UCSD-AML1 (cell line): ENCODE results near the gene SFXN1.

Source experiments
- DNase-seq: peaks from one replicate; lab custom pipeline; 2025; ENCODE audit not compliant: unreplicated experiment; lab: John Stamatoyannopoulos, UW

SFXN1 gene

DNA sequence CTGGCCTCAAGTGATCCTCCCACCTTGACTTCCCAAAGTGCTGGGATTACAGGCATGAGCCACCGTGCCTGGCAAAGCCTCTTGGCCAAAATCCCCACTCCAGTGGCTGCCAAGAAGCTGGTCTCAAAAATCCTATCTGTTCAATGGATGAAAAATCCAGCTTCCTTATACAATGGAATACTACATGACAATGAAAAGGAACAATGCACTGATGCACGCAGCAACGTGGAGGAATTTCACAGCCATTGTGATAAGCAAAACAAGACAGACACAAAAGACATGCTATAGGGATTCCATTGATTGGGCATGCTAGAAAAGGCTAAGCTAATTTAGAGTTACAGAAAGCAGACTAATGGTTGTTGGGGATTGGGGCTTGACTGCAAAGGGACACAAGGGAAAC, 13.1 kb upstream of the SFXN1 start:
- no peak for DNase-seq

DNA sequence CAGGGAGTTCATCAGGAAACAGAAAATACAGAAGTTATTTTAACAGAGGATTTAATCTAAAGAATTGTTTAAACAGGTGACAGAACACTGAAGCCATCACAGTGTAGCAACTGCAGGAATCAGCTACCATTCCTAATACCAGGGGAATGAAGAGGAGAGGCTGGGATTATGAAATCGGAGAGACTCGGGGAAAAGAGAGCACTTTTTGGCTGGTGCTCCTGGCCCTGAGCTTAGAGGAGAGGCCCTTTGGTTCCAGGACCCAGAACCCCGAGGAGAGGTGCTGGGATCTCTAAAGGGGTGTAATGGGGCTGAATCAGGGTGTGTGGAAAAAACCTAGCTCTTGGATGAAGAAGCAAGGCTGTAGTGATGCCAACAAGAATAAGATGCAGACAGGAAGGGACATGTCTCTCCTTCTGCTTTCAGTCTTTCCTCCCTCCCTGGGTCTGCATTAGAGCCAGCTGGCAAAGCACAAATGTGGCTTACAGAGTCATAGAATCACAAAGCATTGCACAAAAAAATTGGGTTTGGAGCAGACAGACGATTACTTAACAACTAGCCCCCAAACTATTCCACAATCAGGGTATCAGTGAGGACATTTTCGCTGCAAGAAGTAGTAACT, 11.6 kb upstream of the SFXN1 start:
- no peak for DNase-seq

DNA sequence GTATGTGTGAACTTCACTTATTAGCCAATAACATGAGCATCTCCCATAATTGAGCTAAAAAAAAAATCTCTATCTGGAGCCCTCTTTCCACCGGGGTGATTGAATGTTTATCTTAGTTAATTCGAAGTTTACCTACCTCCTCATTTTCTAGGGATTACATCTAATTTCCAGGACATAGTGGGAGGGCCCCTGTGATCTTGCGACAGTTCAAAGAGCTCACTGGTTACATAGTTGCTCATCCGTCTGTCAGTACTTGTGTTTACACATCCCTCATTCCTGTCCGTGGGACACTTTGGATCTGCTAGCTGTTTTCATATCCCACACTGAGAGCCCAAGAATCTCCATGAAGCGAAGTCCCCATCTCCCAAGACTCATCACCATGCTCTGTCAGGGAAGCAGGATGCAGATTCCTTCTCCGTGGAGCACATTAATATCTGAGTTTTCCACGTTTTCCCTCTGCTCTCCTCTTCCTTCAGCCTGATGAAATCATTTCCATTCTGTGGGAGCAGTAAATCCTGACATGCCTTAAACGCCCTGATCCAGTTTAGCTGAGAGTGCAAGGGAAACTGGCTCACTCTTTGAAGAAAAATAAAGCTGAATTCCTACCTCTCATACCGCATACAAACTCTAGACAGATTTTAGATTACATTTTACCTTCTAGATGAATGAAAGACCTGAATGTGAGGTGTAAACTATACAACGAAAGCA, 10.2 kb upstream of the SFXN1 start:
- DNase-seq: no peak

DNA sequence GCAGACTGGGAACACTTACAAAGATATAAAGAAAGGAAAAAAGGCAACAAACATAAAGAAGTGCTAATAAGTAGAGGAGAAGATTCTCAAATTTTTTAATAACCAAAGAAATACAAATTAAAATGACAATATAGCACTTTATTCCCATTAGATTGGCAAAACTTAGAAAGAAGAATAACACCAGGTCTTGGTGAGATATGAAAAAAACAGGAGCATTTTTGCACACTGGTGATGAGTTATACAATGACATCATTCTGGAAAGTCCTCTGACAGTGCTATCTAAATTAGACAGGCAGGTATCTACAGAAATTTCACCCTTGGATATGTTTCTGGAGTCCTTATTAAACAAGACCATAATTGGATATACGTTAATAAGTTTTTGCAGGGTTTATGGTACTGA, 9.5 kb upstream of the SFXN1 start:
- no peak for DNase-seq

DNA sequence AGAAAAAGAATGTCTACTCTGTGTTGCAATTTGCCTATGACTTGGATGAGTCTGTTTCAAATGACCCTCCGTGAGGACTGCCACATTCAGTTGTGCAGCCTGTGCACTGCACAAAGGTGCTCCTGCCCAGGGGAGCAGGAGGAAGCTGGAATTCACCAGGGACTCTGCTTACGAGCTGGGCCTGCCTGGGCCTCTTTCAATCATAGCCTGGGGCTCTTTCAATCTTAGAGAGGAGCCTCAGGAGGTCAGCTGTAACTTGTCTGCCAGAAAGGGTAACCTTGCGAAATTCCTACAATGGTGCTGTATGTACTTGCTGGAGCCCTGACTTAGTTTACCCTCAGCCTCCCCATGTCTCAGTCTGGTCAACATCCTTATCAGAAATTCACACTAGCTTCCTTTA, 8.4 kb upstream of the SFXN1 start:
- no peak for DNase-seq

DNA sequence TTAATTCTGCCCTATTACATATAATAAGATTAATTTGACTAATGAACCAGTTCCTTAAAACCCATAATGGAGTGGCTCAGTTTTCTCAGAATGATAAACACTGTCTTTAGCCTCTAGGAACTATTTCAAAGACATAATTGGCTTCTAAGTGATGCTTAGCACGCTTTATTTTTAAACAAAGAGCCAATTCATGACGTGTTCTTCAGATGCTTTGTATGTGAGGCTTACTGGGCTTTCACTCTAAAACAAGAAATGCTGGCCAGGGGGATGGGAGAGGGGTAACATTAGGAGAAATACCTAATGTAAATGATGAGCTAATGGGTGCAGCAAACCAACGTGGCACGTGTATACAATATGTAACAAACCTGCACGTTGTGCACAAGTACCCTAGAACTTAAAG, 7.6 kb upstream of the SFXN1 start:
- no peak for DNase-seq

DNA sequence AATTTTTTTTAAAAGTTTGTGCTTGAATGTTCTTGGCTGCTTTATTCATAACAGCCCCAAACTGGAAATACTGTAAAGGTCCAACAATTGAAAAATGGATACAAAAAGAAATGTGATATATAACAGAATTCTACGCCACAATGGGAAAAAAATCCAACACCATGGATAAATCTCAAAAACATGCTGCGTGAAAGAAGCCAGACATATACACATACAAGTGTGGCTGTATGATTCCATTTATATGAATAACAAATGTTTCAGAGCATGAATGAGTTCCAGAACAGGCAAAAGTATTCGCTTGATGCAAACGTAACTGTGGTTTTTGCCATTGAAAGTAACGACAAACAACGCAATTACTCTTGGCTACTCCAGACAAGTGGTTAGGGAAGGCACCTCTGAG, 7.2 kb upstream of the SFXN1 start:
- no peak for DNase-seq

DNA sequence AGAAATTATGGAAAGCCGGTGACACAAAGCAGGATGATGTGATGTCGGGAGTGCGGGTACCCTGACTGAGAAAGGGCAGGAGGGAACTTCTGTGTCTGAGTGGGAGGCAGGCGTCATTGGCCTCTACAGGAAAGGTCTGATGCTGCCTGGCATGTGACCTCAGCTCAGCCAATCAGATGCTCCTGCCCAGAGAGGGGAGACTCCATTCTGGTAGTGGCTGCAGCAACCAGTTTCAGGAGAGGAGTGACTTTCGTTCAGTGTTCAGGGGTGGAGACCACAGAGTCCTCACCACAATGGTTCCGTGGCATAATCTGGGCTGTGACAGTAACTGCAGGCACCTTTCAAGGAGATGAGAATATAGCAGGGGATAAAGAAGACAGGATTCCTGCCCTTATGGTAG, 6.7 kb upstream of the SFXN1 start:
- DNase-seq: no peak

DNA sequence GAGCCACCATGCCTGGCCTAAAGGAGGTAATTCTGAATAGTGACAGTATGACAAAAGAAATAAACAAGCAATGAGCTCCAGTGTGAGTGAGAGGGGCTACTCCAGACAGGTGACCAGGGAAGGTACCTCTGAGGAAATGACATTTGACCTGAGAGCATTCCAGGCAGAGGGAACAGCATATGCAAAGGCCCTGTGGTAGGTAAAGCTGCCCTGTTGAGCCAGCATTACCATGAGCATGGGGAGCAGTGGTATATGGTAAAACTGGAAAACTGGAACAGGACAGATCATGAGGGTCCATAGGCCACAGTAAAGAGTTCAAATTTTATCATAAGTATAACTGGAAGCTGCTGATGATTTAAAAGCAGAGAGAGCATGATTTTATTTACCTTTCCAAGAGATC, 6.0 kb upstream of the SFXN1 start:
- no peak for DNase-seq

DNA sequence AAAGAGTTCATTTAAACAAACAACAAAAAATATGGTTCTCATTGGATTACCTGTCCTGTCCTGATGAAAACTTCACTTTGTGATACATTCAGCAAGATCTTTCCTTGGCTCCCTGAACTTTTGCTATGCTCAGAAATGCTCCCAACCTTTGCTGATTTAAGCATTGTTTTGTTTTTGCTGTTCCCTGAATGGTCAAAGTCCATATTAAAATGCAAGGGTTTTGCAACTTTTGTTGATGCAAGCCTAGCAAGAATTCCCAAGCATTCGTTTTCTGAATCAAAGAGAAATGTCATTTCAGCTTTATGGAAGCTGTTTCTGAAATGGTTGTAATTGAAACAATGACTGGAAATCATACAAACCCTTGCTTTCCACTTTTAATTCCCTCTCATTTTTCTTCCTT, 3.1 kb upstream of the SFXN1 start:
- no peak for DNase-seq

DNA sequence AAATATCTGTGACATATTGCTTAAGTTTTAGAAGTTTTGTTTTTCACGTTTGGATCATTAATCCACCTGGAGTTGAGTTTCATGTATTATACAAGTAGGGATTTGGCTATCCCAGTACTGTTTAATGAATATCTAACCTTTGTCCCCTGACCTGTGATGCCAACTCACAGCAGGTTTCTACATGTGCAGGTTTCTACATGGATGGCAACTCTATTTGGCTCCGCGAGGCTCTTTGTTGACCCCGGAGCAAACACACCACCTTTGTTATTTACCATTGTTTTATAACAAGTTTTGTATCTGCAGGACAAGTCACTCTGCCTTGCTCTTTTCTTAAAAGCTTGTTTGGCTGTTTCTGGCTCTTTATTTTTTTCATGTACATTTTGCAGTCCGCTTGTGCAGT, 920 bp upstream of the SFXN1 start:
- DNase-seq: no peak

DNA sequence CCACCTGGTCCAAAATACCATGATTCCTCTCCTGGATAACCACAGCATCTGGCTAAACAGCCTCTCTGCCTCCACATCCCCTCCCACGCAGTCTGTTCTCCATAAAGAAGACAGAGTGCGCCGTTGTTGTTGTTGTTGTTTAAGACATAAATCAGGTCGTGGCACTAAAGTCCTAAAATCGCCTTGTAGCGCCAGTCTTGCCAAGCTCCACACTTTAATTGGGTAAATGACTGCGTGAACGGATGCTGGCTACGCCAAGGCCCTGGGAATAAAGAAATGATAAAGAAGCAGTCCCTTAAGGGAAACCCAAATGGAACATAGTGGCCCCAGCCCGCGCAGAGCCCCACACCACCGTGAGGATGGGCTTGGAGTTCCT, 364 bp upstream of the SFXN1 start:
- no peak for DNase-seq

DNA sequence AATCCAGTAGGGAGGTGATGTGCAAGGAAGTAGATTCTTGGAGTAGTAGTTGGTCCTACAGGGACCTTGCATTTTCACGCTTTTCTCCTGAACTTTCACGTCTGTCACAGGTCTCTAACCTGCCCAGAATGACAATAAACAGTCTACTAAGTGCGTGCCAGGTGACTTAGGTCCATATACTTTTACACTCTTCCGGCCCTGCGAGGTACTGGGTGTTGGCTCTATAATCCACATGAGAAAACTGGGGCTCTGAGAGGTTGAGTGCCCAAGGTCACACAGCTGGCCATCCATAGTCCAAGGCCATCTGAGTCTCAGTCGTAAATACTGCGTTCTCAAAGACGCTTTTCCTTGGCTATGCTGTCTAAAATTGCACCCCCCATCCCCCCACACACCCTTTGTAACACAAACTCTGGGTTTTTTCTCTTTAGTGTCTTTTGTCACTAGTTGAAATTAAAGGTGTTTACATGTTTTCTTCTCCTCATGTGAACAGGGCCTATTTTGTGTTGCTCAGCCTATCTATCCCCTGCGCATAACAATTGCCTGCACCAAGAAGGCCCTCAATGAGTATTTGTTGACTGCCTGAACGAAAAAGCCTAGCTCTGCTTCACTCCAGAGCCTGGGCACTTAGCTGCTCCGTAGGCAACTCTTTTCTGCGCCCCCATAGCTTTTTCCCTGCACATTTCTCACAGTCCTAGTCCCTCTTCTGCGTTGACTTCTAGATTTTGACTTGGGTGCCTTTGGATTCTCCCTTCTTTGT, 943 bp downstream of the SFXN1 start:
- no peak for DNase-seq

DNA sequence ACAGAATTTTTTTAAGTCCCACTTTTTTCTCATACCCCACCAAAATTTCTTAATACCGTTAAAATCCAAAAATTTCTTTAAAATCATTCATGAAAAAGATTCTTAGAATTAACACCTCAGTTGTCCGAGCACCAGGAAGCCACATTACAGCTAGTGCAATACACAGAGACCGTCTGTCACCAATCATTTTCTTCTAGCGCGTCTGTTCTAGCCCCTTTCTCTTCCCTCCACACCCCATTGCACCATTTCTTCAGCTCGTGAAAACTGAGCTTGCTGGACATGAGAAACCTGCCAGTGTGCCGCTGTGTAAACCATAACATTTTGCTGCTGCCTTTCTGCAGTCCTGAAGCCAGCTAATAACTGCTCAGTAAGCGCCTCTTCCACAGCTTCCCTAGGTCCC, 5.0 kb downstream of the SFXN1 start:
- no peak for DNase-seq

DNA sequence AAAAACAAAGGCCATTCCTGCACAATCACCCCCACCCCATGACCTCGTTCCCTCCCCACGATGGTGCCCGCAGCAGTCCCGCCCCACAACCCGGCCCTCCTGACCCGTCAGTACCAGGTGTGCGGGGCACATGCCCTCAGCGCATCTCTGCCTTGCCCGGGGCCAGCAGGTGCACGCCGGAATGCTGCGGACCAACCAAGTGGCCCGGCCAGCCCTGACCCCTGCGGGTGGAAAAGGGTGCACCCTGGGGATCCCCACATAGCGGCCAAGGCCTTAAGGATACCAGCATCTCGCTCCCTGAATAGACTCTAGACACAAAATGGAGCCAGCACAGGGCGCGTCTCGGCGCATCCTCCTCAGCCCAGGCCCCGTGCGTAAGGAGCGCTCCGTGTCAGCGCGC, 6.0 kb downstream of the SFXN1 start:
- no peak for DNase-seq

DNA sequence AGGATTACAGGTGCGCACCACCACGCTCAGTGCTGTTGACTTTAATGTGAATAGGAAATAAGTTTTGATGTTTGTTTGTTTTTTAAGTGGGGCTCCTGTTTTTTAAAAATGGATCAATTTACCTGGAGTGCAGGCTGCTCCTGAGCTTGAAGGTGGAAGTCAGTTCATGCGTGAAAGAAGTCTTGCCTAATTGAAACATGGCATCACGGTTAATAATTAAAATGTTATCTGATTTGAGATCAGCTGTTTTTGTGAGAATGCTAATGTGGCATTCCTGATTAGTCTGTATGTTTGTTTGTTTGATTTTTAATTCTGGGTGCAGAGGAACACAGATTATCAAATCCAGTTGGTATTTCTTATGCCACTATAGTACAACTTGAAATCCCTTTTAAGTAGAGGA, 6.5 kb downstream of the SFXN1 start:
- DNase-seq: no peak

DNA sequence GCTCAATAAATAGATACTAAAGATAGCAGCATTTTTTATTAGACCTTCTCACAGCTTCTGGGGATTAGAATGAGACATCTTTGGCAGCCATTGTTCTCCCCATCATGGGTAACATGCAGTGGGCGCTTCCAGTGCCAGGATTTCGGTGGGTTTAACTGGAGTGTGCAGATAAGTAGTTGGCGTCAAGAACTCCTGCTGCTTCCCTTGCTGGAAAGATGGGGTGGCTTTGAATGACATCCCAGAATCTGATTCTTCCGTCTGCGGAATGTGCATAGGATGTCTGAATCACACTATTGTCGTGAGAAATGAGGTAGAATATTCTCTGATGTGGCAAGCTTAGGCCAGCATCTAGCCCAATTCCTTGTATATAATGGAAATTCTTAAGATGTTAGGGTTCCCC, 7.3 kb downstream of the SFXN1 start:
- DNase-seq: no peak

DNA sequence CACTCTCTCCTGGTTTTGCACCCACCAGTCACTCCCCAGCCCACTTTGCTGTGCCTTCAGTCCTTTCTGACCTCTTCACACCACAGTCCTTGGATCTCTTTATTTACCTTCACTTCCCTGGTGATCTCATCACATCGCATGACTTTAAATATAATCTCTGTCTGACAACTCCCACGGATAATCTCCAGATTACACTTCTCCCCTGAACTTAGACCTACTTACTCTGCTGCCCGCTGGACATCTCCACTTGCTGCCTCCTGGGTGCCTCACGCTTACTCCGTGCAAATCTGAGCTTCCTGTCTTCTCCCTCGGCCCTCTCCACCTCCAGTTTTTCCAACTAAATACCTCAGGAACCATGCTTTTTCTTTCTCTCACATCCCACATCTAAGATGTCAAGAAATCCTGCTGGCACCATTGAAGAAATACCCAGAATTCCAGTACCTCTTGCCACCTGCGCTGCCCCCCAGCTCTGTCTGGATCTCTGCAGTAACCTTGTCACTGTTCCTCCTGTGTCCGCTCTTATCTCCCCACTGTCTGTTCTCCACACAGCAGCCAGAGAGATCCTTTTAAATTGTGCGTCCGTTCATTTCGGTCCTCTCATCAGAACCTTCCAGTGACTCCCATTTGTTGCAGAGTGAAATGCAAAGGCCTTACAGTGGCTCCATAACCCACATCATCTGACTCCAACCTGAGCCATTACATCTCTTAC, 9.3 kb downstream of the SFXN1 start:
- no peak for DNase-seq

DNA sequence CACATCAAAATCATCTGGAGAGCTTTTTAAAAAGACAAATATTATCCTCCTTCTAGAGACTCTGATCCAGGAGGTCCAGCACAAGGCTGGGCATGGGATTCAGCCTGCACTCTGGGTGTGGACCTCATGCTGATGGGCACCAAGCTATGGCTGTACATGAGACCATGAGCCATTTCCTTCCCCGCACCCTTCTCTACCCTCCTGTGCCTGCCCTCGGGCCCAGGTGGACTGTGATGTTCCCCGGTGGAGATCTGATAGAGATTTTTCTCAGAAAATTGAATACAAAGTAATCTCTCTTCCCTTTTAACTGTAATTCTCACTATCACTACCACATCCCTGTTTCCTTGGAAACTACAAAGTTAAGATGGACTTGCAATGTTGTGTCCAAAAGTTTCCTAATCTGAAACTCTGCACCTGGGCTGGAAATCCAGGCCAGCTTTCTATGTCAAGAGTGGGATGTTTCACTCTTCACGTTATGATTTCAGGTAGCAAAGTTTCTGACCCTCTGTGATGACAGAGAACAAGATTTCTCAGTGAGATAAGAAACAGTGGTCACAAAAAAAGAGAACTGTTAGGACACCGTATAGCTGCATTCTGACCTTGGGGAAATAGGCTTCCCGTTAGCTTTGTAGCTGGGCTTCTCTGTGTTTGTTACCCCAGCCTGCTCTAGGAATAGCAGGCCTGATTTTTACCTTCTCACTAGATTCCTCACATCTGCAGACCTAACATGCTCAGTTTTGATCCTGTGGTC, 11.5 kb downstream of the SFXN1 start:
- DNase-seq: no peak

DNA sequence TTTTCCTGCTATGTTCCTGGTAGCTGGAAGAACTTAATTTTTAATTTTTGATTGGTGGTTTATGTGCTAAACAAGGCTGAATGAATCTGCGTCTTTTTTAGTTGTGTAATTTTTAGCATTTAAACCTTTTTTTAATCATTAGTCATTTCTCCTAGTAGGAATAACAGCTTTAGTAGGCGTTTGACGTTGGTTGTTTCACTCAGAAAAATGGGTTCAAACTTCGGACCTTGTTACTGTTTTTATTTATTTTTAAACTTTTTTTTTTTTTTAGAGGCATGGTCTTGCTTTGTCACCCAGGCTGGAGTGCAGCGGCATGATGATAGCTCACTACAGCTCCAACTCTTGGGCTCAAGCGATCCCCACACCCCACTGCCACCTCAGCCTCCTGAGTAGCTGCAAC, 12.9 kb downstream of the SFXN1 start:
- DNase-seq: no peak

DNA sequence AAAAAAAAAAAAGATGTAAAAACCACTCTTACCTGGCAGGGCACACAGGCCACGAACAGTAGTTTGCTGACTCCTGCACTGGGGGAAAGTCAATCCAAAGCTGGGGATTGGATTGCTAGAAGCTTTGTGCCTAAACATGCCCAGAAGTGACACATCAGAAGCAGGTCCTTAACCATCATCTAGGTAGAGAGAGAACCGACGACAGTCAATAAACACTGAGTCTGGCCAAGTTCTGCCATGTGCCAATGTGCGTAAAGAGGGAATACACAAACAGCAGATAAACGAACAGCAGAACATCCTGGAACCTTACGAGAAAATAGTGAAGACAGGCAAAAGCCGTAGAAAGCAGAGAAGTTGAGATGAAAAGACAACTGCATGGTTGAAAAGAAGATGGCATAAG, 14.9 kb downstream of the SFXN1 start:
- no peak for DNase-seq
